Astrocyte (in vitro differentiated cells and primary cell): ENCODE measurements around the gene OR2Z1. TPM values are rescaled to one million over a fixed set of nuclear protein-coding genes. Genes with fewer than 3 reads are reported as not detected.

Experiments
- DNase-seq: peaks from one replicate; pipeline ENCODE4 v3.0.0-alpha.2; 2010; ENCODE audit warnings: low read depth
- FAIRE-seq: peaks from 2 replicates; lab custom pipeline; 2011; peaks lifted over from hg19 to GRCh38; lab: Jason Lieb, UNC
- H2AFZ ChIP-seq: 2 replicates; pipeline ENCODE4 v1.6.0; 2012; ENCODE audit warnings: low read depth, low read length, inconsistent platforms
- H3K27ac ChIP-seq: 2 replicates; pipeline ENCODE4 v1.5.1; 2011; ENCODE audit warnings: low read depth, low read length, inconsistent platforms
- H3K27me3 ChIP-seq: 2 replicates; pipeline ENCODE4 v1.6.0; 2011; ENCODE audit warnings: low read length, inconsistent platforms; ENCODE audit not compliant: insufficient read depth
- H3K36me3 ChIP-seq: 2 replicates; pipeline ENCODE4 v1.5.1; 2011; ENCODE audit warnings: low read length, inconsistent platforms; ENCODE audit not compliant: insufficient read depth
- H3K4me1 ChIP-seq: 2 replicates; pipeline ENCODE4 v1.5.1; 2011; ENCODE audit warnings: low read length, inconsistent platforms; ENCODE audit not compliant: insufficient read depth
- H3K4me2 ChIP-seq: 2 replicates; pipeline ENCODE4 v1.6.0; 2012; ENCODE audit warnings: low read length, inconsistent platforms
- H3K4me3 ChIP-seq: 2 replicates; pipeline ENCODE4 v1.5.1; 2011; ENCODE audit warnings: low read depth, mild to moderate bottlenecking, low read length, inconsistent platforms; ENCODE audit not compliant: insufficient read depth
- H3K79me2 ChIP-seq: 2 replicates; pipeline ENCODE4 v1.6.0; 2012; ENCODE audit warnings: mild to moderate bottlenecking, low read length, inconsistent platforms; ENCODE audit not compliant: insufficient read depth
- H3K9ac ChIP-seq: 2 replicates; pipeline ENCODE4 v1.6.0; 2012; ENCODE audit warnings: mild to moderate bottlenecking, low read length, inconsistent platforms
- H3K9me3 ChIP-seq: 2 replicates; pipeline ENCODE4 v1.5.1; 2012; ENCODE audit warnings: low read depth, mild to moderate bottlenecking, low read length, inconsistent platforms; ENCODE audit not compliant: insufficient read depth
- H4K20me1 ChIP-seq: 2 replicates; pipeline ENCODE4 v1.6.0; 2012; ENCODE audit warnings: low read length, inconsistent platforms; ENCODE audit not compliant: insufficient read depth
- H3K27ac Mint-ChIP-seq: one replicate; pipeline ENCODE4 v1.8.0; 2021; ENCODE audit warnings: mild to moderate bottlenecking, mixed read lengths; ENCODE audit not compliant: unreplicated experiment
- H3K27me3 Mint-ChIP-seq: one replicate; pipeline ENCODE4 v1.8.0; 2021; ENCODE audit warnings: low read depth, mixed read lengths; ENCODE audit not compliant: unreplicated experiment
- H3K36me3 Mint-ChIP-seq: one replicate; pipeline ENCODE4 v1.8.0; 2021; ENCODE audit warnings: low read depth, mixed read lengths; ENCODE audit not compliant: unreplicated experiment
- H3K4me1 Mint-ChIP-seq: one replicate; pipeline ENCODE4 v1.8.0; 2021; ENCODE audit warnings: low read depth, mixed read lengths; ENCODE audit not compliant: unreplicated experiment
- H3K4me3 Mint-ChIP-seq: one replicate; pipeline ENCODE4 v1.8.0; 2021; ENCODE audit warnings: mild to moderate bottlenecking, moderate library complexity, mixed read lengths; ENCODE audit not compliant: unreplicated experiment
- H3K9me3 Mint-ChIP-seq: one replicate; pipeline ENCODE4 v1.8.0; 2021; ENCODE audit warnings: mild to moderate bottlenecking, mixed read lengths; ENCODE audit not compliant: unreplicated experiment
- EZH2 ChIP-seq: IDR thresholded peaks from 2 replicates; pipeline ENCODE4 v1.6.1; 2012; ENCODE audit warnings: mild to moderate bottlenecking, low read length, inconsistent platforms; ENCODE audit not compliant: insufficient read depth
- total RNA-seq: library from RNA; stranded (reverse); gene quantifications from 2 replicates; pipeline ENCODE4 v1.2.1, GENCODE V29; 2021
- TF ChIP-seq, protein P1 (sequence below): IDR thresholded peaks from 2 replicates; pipeline ENCODE4 v1.5.1; 2011; ENCODE audit warnings: low read depth, mild to moderate bottlenecking, inconsistent platforms, low read length, moderate library complexity; ENCODE audit not compliant: insufficient read depth

OR2Z1 gene
- total RNA-seq, 1 donor from 2014 or later: not detected

DNA sequence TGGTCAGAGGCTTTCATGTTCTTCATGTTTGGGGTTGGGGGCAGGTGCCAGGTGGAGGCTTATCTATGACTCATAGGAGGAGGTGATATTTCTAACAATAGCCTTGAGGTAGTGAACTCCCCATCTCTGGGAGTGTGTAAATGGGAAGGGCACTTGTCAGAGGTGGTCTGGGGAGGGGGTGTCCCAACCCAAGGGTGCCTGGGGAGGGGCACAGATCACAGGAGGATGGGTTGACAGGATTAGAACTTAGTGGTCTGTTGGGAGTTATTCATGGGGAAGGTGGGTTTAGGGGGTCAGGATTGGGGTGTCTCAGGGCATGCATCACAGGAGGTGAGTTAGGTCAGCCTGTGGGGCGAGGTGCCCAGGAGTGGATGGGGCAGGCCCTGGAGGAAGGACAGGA lies 24.4 kb upstream of the OR2Z1 start:
- no peak overlapping the region for H2AFZ ChIP-seq
- Mint-ChIP-seq H3K27me3 (no peaks in the 10 kb centered on the region), H3K4me1 (no peaks in the 10 kb centered on the region), H3K4me3 (no peak overlapping the region), H3K27ac (no peak overlapping the region), H3K36me3 (no peaks in the 10 kb centered on the region), H3K9me3 (peaks cover 29% of the 10 kb centered on the region)
- no peaks in the 10 kb centered on the region for H4K20me1 ChIP-seq
- no peak overlapping the region for H3K4me3 ChIP-seq
- H3K27me3 ChIP-seq: no peaks in the 10 kb centered on the region
- no peak overlapping the region for H3K27ac ChIP-seq
- DNase-seq: no peak
- H3K36me3 ChIP-seq: no peaks in the 10 kb centered on the region
- no peak overlapping the region for H3K4me2 ChIP-seq
- H3K79me2 ChIP-seq: no peaks in the 10 kb centered on the region
- no peaks in the 10 kb centered on the region for H3K9me3 ChIP-seq
- FAIRE-seq: no peak
- TF ChIP-seq, protein P1, sequence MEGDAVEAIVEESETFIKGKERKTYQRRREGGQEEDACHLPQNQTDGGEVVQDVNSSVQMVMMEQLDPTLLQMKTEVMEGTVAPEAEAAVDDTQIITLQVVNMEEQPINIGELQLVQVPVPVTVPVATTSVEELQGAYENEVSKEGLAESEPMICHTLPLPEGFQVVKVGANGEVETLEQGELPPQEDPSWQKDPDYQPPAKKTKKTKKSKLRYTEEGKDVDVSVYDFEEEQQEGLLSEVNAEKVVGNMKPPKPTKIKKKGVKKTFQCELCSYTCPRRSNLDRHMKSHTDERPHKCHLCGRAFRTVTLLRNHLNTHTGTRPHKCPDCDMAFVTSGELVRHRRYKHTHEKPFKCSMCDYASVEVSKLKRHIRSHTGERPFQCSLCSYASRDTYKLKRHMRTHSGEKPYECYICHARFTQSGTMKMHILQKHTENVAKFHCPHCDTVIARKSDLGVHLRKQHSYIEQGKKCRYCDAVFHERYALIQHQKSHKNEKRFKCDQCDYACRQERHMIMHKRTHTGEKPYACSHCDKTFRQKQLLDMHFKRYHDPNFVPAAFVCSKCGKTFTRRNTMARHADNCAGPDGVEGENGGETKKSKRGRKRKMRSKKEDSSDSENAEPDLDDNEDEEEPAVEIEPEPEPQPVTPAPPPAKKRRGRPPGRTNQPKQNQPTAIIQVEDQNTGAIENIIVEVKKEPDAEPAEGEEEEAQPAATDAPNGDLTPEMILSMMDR: no peak
- no peaks in the 10 kb centered on the region for H3K4me1 ChIP-seq
- no peak overlapping the region for H3K9ac ChIP-seq

DNA sequence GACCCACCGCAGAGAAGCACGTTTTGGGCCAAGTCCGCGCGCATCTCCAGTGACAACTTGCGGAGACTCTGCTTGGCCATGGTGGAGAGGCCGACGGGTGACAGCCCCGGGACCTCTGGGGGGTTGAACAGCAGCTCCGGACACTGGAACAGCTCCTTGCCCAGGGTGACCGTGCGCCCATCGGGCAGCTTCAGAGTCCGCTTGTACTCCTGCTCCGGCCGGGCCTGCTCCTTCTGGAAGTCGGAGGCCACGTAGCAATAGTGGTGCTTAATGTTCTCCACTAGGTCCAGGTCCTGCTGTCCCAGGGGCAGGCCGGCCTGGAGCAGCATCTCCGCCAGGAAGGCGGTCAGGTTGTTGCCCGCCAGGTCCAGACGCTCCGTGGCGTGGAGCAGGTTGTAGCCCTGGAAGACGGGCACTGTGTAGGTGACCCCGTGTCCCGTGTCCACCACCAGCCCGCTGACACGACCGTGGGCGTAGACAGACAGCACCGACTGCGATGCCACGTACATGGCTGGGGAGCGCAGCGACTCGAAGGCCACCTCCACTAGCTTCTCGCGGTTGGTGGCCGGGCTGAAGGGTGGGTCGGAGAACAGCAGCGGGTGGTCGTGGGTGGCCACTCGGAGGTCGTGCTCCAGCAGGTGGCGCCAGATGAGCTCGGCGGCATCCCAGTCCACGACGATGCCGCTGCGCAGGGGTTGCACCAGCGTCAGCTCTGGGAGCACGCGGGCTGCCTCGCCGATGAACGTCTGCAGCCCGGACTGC lies 23.6 kb upstream of the OR2Z1 start:
- no peaks in the 10 kb centered on the region for H3K36me3 ChIP-seq
- TF ChIP-seq, protein P1: no peak
- TF ChIP-seq EZH2: no peak
- H3K79me2 ChIP-seq: no peaks in the 10 kb centered on the region
- no peak overlapping the region for H3K4me3 Mint-ChIP-seq
- no peaks in the 10 kb centered on the region for H3K27me3 Mint-ChIP-seq
- H3K4me1 ChIP-seq: no peaks in the 10 kb centered on the region
- no peak overlapping the region for H3K4me2 ChIP-seq
- peaks cover 24% of the 10 kb centered on the region for H3K9me3 Mint-ChIP-seq
- H3K36me3 Mint-ChIP-seq: no peaks in the 10 kb centered on the region
- no peaks in the 10 kb centered on the region for H3K9me3 ChIP-seq
- no peak for FAIRE-seq
- H3K27me3 ChIP-seq: no peaks in the 10 kb centered on the region
- H4K20me1 ChIP-seq: no peaks in the 10 kb centered on the region
- no peak for DNase-seq
- H3K4me1 Mint-ChIP-seq: no peaks in the 10 kb centered on the region
- no peak overlapping the region for H3K9ac ChIP-seq
- H3K27ac ChIP-seq: no peak overlapping the region
- H3K4me3 ChIP-seq: no peak overlapping the region
- H3K27ac Mint-ChIP-seq: no peak overlapping the region
- no peak overlapping the region for H2AFZ ChIP-seq

DNA sequence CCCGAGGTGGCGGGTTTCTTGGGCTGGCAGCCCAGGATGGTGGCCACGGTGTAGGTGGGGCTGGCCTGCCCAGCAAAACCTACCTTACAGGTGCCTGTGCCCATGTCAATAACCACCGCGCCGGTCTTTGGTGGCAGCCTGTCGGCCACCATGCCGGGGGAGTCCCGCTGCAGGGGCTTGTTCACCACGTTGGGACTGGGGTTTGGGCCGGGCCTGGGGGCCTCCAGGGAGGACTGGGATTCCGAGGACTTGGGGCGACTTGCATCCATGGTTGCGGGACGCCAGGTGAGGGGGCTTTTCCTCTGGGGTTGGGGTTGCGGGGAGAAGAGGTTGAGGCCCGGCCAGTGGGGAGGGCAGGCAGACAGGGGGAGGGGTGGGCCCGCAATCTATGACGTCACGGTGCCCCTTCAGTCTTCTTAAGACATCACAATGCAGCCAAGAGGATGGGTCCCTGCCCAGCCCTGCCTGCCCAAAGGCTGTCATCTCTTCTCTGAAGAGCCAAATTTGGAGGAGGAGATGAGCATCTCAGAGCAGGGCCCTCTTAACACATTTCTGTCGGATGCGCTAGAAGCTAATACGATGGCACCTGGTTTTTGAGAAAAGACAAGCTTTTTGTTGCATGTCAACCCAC lies 22.9 kb upstream of the OR2Z1 start, which contains the start of gene ACTL9:
Gene ACTL9 (minus strand): TSS at position 363 of the 631 bp plus-strand sequence. CDS start 94 bp downstream, at position 269.
- Histone ChIP-seq H3K27me3 (no peaks in the 10 kb centered on the region), H3K27ac (no peak within 1 kb of the TSS), H3K36me3 (no peaks in the 10 kb centered on the region), H3K4me1 (no peaks in the 10 kb centered on the region), H2AFZ (no peak within 1 kb of the TSS), H3K79me2 (no peaks in the 10 kb centered on the region), H3K4me3 (no peak within 1 kb of the TSS), H3K4me2 (no peak within 1 kb of the TSS), H3K9me3 (no peaks in the 10 kb centered on the region), H3K9ac (no peak within 1 kb of the TSS), H4K20me1 (no peaks in the 10 kb centered on the region)
- DNase-seq (no peak), FAIRE-seq (no peak)
- no peaks in the 10 kb centered on the region for H3K36me3 Mint-ChIP-seq
- peaks cover 24% of the 10 kb centered on the region for H3K9me3 Mint-ChIP-seq
- no peak within 1 kb of the TSS for H3K27ac Mint-ChIP-seq
- TF ChIP-seq EZH2: no peak
- TF ChIP-seq, protein P1: no peak
- H3K4me1 Mint-ChIP-seq: no peaks in the 10 kb centered on the region
- H3K4me3 Mint-ChIP-seq: no peak within 1 kb of the TSS
- H3K27me3 Mint-ChIP-seq: no peaks in the 10 kb centered on the region
